ENCODE data around the gene PHACTR2. TPM values are rescaled to one million over a fixed set of nuclear protein-coding genes. Genes with fewer than 3 reads are reported as not detected.
A peak's percentile ranks its signal among the peaks of the same experiment; 100 is the strongest.

The PHACTR2 gene
- total and polyA plus RNA-seq, 2 of the 13 experiments (the other 11 are each of a cell fraction or from before 2014, with no cell fraction given) = 11.3 to 28.2 TPM

- no peak for TF ChIP-seq PHB2 (IDR thresholded peaks at IDR 0.05; ENCODE audit: partially characterized antibody)
- peak; percentile 94; the same call in 1 of the 2 replicates for TF ChIP-seq ZNF572 (CRISPR knock-in tag; IDR thresholded peaks at IDR 0.05)
- TF ChIP-seq ADNP (CRISPR knock-in tag; IDR thresholded peaks at IDR 0.05) = no peak
- TF ChIP-seq YEATS2 (CRISPR knock-in tag; IDR thresholded peaks at IDR 0.05; ENCODE audit: borderline replicate concordance) = peak; percentile 99
- peak; percentile 58; the same call in 1 of the 2 replicates for TF ChIP-seq ZNF775 (CRISPR knock-in tag; IDR thresholded peaks at IDR 0.05; ENCODE audit: borderline replicate concordance)
- TF ChIP-seq ZBTB37 (CRISPR knock-in tag; IDR thresholded peaks at IDR 0.05) = peak; percentile 82; the same call in 1 of the 2 replicates
- peak; percentile 97 for TF ChIP-seq GLI4 (CRISPR knock-in tag; IDR thresholded peaks at IDR 0.05; ENCODE audit: borderline replicate concordance)
- peak; percentile 100 for TF ChIP-seq ARID4A (CRISPR knock-in tag; IDR thresholded peaks at IDR 0.05; ENCODE audit: borderline replicate concordance)
- TF ChIP-seq, protein P1, sequence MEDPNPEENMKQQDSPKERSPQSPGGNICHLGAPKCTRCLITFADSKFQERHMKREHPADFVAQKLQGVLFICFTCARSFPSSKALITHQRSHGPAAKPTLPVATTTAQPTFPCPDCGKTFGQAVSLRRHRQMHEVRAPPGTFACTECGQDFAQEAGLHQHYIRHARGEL (CRISPR knock-in tag; IDR thresholded peaks at IDR 0.05) = peak; percentile 96
- TF ChIP-seq ZNF496 (CRISPR knock-in tag; IDR thresholded peaks at IDR 0.05; ENCODE audit: insufficient replicate concordance) = no peak
- no peak for TF ChIP-seq EEA1 (CRISPR knock-in tag; IDR thresholded peaks at IDR 0.05; ENCODE audit: borderline replicate concordance)
- TF ChIP-seq ZNF510 (CRISPR knock-in tag; IDR thresholded peaks at IDR 0.05; ENCODE audit: low read depth) = peak; percentile 99
- peak; percentile 99 for TF ChIP-seq ZNF598 (CRISPR knock-in tag; IDR thresholded peaks at IDR 0.05; ENCODE audit: borderline replicate concordance)
- peak; percentile 94 for TF ChIP-seq ZBTB7A (CRISPR knock-in tag; IDR thresholded peaks at IDR 0.05)
- 0 out of 2 replicates have a peak, but pooled peaks have one; percentile 28 for TF ChIP-seq ZNF530 (CRISPR knock-in tag; IDR thresholded peaks at IDR 0.05; ENCODE audit: low read depth)
- peak; percentile 97 for TF ChIP-seq ZNF138 (CRISPR knock-in tag; IDR thresholded peaks at IDR 0.05; ENCODE audit: low read depth)
- TF ChIP-seq, protein P2, sequence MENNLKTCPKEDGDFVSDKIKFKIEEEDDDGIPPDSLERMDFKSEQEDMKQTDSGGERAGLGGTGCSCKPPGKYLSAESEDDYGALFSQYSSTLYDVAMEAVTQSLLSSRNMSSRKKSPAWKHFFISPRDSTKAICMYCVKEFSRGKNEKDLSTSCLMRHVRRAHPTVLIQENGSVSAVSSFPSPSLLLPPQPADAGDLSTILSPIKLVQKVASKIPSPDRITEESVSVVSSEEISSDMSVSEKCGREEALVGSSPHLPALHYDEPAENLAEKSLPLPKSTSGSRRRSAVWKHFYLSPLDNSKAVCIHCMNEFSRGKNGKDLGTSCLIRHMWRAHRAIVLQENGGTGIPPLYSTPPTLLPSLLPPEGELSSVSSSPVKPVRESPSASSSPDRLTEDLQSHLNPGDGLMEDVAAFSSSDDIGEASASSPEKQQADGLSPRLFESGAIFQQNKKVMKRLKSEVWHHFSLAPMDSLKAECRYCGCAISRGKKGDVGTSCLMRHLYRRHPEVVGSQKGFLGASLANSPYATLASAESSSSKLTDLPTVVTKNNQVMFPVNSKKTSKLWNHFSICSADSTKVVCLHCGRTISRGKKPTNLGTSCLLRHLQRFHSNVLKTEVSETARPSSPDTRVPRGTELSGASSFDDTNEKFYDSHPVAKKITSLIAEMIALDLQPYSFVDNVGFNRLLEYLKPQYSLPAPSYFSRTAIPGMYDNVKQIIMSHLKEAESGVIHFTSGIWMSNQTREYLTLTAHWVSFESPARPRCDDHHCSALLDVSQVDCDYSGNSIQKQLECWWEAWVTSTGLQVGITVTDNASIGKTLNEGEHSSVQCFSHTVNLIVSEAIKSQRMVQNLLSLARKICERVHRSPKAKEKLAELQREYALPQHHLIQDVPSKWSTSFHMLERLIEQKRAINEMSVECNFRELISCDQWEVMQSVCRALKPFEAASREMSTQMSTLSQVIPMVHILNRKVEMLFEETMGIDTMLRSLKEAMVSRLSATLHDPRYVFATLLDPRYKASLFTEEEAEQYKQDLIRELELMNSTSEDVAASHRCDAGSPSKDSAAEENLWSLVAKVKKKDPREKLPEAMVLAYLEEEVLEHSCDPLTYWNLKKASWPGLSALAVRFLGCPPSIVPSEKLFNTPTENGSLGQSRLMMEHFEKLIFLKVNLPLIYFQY (CRISPR knock-in tag; IDR thresholded peaks at IDR 0.05; ENCODE audit: borderline replicate concordance) = peak; percentile 91; the same call in 1 of the 2 replicates
- peak; percentile 91 for TF ChIP-seq KLF11 (CRISPR knock-in tag; IDR thresholded peaks at IDR 0.05)
- no peak for TF ChIP-seq CENPX (CRISPR knock-in tag; IDR thresholded peaks at IDR 0.05)
Observed at GRCh38 chr6:143842902-143843676, 165.3 kb downstream of the PHACTR2 start, which contains the start of gene LTV1 (continued).

Data from HepG2 (cell line).